AG08396 (cell line): Measurements from ENCODE around the gene IMPACT.

Source experiments
- DNase-seq: peaks from one replicate; pipeline ENCODE4 v3.0.0; 2012; ENCODE audit warnings: low spot score, mixed read lengths

IMPACT gene

GRCh38 chr18:24482821-24483220, 56.4 kb downstream of the IMPACT start:
- no peak for DNase-seq

- DNase-seq = no peak
Measured at GRCh38 chr18:24485681-24486080, 59.2 kb downstream of the IMPACT start.

GRCh38 chr18:24486684-24487083, 60.2 kb downstream of the IMPACT start:
- DNase-seq = no peak

- peak; percentile 32 for DNase-seq
Measured at GRCh38 chr18:24488824-24489493, 62.5 kb downstream of the IMPACT start.

GRCh38 chr18:24490539-24490938, 64.1 kb downstream of the IMPACT start:
- peak; percentile 50 for DNase-seq

GRCh38 chr18:24491927-24492834, 65.7 kb downstream of the IMPACT start:
- DNase-seq = no peak

- DNase-seq = no peak
Measured at GRCh38 chr18:24494586-24494985, 68.1 kb downstream of the IMPACT start.

GRCh38 chr18:24497031-24497754, 70.7 kb downstream of the IMPACT start:
- peak; percentile 51 for DNase-seq

GRCh38 chr18:24499814-24500213, 73.3 kb downstream of the IMPACT start:
- DNase-seq = peak; percentile 52

- no peak for DNase-seq
Measured at GRCh38 chr18:24500217-24500616, 73.7 kb downstream of the IMPACT start.

GRCh38 chr18:24500766-24501165, 74.3 kb downstream of the IMPACT start:
- DNase-seq = no peak

GRCh38 chr18:24502667-24503523, 76.4 kb downstream of the IMPACT start:
- DNase-seq = no peak
